Ramos (cell line): ENCODE results near the gene MTHFSD.

ENCODE experiments used
- in situ Hi-C: fragments of 300-500 bp; cut with MboI; formaldehyde crosslinking; loops from one replicate; pipeline ENCODE4 v1.14.3; 2022; ENCODE audit warnings: low sequenced_read_pairs; ENCODE audit not compliant: unreplicated experiment

Gene MTHFSD

DNA sequence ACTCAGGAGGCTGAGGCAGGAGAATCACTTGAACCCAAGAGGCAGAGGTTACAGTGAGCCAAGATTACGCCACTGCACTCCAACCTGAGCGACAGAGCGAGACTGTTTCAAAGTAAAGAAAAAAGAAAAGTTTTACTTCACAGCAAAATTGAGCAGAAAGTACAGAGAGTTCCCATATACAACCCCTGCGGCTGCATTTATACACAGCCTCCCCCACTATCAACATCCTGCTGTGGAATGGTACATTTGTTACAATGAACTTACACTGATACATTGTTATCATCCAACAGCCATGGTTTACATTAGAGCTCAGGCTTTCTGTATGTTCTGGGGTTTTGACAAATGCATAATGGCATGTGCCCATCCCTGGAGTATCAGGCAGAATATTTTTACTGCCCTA, 2.6 kb upstream of the MTHFSD start:
- in situ Hi-C loops = loop anchor here (25.0 kb wide), 1 partner anchor 730 kb away; no protein-coding TSS in a partner anchor

GRCh38 chr16:86556576-86556975, 1.5 kb upstream of the MTHFSD start:
- in situ Hi-C loops = loop anchor here (25.0 kb wide), 1 partner anchor 731 kb away; no protein-coding TSS in a partner anchor

DNA sequence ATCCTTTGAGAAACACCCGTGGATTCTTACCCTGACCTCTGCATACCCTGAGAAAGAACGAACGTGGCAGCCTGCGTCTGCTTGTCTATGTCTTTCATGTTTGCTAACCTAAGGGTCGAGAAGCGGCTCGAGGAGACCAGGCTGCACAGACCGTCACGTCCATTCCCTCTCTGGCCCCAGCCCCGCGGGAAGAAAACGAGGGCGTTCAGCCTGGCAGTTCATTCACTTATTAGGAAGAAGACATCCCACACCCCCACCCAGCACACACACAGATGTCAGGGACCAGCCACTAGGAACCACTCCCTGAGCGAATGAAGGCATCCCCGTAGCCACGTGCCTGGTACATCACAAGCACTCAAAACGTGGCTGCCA, 655 bp upstream of the MTHFSD start:
- in situ Hi-C loops = loop anchor here (25.0 kb wide), 1 partner anchor 732 kb away; no protein-coding TSS in a partner anchor

- in situ Hi-C loops = loop anchor here (25.0 kb wide), 1 partner anchor 733 kb away; no protein-coding TSS in a partner anchor
Measured at GRCh38 chr16:86554599-86554916, 477 bp downstream of the MTHFSD start.

DNA sequence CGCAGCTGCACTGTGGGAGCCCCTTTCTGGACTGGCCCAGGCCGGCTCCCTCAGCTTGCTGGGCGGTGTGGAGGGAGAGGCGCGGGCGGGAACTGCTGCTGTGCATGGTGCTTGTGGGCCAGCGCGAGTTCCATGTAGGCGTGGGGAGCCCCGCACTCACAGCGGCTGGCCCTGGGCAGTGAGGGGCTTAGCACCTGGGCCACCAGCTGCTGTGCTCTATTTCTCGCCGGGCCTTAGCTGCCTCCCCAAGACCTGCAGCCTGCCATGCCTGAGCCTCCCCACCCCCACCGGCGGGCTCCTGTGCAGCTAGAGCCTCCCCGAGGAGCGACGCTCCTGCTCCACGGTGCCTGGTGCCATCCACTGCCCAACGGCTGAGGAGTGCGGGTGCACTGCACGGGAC, 1.7 kb downstream of the MTHFSD start:
- in situ Hi-C loops = loop anchor here (25.0 kb wide), 1 partner anchor 734 kb away; no protein-coding TSS in a partner anchor

DNA sequence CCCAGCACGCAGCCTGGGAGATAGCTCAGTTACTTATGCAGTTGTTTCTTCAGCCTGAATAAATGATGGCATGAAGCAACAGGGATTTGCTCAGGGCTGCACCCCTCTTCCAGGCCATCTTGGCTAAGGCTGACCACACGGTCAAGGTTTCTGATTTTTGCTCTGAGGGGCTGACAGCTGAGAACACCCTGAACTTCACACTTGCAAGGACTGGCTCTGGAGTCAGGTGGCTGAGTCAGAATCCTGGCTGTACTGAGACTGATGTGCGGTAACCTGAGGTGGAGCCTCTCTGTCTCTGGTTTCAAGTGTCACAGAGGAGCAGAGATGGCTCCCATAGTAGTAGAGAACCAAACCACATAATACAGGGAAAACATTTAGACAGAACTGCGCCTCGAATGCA, 4.8 kb downstream of the MTHFSD start:
- in situ Hi-C loops = loop anchor here (25.0 kb wide), 1 partner anchor 737 kb away; no protein-coding TSS in a partner anchor

DNA sequence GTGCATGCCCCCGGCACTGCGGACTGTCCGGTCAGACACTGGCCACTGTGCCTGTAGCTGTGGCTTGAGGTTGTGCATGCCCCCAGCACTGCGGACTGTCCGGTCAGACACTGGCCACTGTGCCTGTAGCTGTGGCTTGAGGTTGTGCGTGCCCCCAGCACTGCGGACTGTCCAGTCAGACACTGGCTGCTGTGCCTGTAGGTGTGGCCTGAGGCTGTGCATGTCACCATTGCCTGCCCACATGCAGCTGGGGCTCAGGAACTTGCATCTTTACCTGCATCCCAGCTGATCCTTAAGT, 5.2 kb downstream of the MTHFSD start:
- in situ Hi-C loops = loop anchor here (25.0 kb wide), 1 partner anchor 737 kb away; no protein-coding TSS in a partner anchor

DNA sequence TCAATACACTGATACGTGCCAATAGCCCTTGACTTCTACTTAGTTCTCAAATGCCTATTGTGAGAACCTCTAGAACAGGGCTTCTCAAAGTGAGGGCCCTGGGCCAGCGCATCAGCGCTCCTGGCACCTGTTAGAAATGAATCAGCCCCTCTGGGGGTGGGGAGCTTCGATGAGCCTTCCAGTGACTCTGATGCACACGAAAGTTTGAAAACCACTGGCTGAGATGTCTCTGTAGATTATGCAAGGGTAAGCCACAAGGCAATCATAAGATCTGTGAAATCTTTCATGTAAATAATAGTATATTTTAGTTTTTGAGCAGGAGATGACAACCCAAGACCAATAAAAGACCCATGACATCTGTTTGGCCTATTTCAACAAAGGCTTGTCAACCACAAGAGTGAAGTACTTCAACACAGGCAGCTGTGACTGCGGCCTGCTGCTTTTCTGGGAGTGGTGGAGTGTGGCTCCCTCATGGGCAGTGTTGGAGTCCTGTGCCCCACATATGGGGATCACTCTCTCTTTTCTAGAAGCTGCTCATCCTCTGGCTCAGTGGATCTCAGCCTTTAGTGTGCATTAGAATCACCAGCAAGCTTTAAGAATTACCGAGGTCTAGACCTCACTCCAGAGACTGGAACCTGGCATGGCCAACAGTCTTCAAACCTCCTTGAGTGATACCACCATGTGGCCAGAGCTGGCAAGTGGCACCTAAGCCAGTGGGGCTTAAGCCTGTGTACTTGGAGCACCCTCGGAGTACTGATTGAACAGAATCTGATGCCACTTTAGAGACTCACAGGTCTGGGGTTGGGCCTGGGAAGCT, 5.8 kb downstream of the MTHFSD start:
- in situ Hi-C loops = no loop called here

GRCh38 chr16:86547286-86547685, 7.7 kb downstream of the MTHFSD start:
- in situ Hi-C loops = no loop called here

GRCh38 chr16:86546638-86547013, 8.4 kb downstream of the MTHFSD start:
- in situ Hi-C loops = no loop called here

GRCh38 chr16:86545954-86546637, 8.9 kb downstream of the MTHFSD start:
- in situ Hi-C loops = no loop called here

GRCh38 chr16:86545481-86545880, 9.6 kb downstream of the MTHFSD start:
- in situ Hi-C loops = no loop called here

DNA sequence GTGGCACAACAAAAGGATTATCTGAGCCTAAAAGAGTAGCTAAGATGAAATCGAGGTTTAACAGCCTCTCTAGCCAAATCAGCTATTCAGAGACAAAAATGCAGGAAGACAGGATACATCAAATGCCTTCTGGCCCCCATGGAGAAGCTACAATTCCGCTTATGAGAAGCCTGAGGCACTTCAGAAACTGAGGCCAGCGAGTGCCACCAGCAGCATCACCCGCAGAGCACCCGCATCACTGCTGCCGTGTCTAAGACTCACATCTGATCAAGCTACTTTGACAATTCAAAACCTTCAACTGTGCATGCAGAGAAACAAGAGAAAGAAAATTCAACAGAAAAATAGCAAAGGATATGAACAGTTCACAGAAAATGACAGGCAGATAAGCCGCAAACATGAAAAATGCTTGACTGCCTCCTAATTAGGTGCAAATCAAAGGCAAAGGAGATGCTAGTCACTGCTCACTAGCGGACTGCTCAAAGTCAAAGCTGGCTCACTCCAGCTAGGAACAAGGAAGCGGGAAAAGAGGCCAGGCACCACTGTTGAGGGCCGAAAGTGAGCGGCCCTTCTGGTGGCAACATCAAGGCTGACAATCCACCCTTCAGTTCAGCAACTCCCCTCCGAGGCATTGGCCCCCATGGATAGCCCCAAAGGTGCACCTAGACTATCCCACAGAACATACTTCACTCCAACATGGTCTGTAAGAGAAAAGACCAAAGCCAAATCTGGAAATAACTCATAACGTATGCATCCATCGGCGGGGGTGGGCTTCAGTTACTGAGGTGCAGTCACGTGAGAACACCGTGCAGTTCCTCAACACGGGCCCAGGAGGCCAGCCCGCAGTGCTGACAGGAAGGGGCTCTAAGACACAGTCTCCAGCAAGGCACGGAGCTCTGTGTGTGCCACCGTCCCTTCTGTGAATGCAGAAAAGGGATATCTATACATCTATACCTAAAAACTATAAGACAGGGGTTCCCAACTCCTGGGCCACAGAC, 12.0 kb downstream of the MTHFSD start:
- in situ Hi-C loops = no loop called here

DNA sequence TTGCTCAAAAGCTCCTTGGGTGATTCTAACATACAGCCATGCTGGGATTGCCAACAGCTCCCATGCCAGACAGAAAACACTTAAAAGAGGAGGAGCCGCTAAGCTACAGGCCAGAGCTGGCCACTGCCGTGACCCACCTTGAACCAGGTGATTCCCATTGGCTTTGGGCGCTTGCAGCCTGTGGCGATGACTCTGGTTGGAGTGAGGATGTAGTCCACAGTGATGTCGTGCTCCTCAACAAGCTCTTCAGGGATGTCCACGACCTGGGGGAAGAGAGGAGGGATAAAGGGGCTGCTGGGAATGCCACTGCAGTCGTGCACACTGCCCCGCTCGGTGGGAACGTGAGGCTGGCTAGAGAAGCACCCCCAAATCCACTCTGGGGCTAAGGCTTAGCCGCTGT, 13.5 kb downstream of the MTHFSD start:
- in situ Hi-C loops = no loop called here

- in situ Hi-C loops = no loop called here
Measured at GRCh38 chr16:86540894-86541293, 14.1 kb downstream of the MTHFSD start.

DNA sequence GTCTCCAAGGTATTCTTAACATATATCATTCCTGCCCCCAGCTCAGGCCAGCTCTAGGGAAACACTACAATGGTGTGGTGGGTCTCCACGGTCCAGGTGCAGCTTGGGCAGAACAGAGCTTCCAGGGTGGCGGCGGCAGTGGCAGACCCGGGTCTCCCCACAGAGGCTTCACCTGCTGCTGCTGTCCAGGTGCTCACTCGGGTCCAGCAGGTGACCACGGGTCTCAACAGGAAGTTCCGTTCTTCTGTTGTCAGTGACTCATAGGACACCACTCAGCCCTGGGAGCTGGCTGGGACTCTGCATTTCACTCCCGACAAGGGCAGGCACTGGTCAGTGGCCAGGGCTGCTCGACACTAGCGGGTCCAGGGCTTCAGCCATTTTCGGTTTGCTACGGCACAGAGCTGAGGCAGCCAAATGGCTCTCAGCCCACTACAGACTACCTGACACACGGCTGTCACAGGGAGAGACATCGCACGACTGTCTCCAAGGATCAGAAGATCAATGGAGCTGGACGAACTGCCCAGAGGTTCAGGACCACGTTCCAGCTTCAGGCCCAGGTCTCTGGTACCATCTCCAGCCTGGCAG, 16.7 kb downstream of the MTHFSD start:
- in situ Hi-C loops = no loop called here

DNA sequence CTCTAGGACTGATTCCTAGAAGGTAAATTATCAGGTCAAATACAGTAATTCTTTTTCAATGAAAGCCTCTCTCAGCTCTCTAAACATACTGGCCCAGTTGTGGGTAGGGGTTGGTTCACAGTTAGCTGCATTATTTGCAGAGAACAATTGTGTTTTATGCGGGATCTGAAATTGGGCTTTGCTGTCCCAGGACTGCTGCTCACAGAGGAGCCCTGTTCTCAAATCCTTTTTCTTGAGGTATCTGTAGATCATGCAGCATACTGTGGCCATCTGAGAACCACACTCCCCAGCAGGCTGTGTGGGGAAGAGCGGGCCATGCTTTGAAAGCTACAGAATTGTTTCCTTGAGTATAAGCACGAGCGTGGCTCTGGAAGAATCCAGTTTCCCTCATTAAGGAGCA, 17.5 kb downstream of the MTHFSD start:
- in situ Hi-C loops = no loop called here

- in situ Hi-C loops = no loop called here
Measured at GRCh38 chr16:86536621-86537020, 18.4 kb downstream of the MTHFSD start.

- in situ Hi-C loops = no loop called here
Measured at GRCh38 chr16:86534779-86535615, 20.0 kb downstream of the MTHFSD start.
